GM23338 (cell line): ENCODE data around the gene IDS. TPM values are rescaled to one million over a fixed set of nuclear protein-coding genes. Genes with fewer than 3 reads are reported as not detected.
"Not testable (repeated sequence)": the region's sequence is repeated elsewhere in the genome, so short reads cannot be mapped to it uniquely, and the experiment has no call there.

Source experiments
- ATAC-seq: fragments of 200-7000 bp; cut with Tn5 transposase; 3 replicates; pipeline ENCODE4 v1.9.1; 2020
- DNase-seq: peaks from one replicate; pipeline ENCODE4 v3.0.0-alpha.2; 2015; ENCODE audit warnings: low spot score
- H2AFZ ChIP-seq: fragments of 200-600 bp; sonication (generic); 2 replicates; pipeline ENCODE4 v1.8.0; 2016; ENCODE audit warnings: antibody characterized with exemption, mild to moderate bottlenecking, moderate library complexity
- H3F3A ChIP-seq: fragments of 200-600 bp; sonication (generic); replicated peaks from 2 replicates; pipeline ENCODE4 v1.8.0; 2017; ENCODE audit warnings: antibody characterized with exemption, mixed run types, low read depth
- H3K27ac ChIP-seq: fragments of 200-600 bp; sonication (generic); 2 replicates; pipeline ENCODE4 v1.6.1; 2016; ENCODE audit warnings: low read depth
- H3K27me3 ChIP-seq: fragments of 200-600 bp; sonication (generic); 2 replicates; pipeline ENCODE4 v1.8.0; 2016; ENCODE audit warnings: mild to moderate bottlenecking, mixed run types, moderate library complexity; ENCODE audit not compliant: insufficient read depth
- H3K36me3 ChIP-seq: fragments of 200-600 bp; sonication (generic); 2 replicates; pipeline ENCODE4 v1.8.0; 2016; ENCODE audit warnings: mild to moderate bottlenecking; ENCODE audit not compliant: insufficient read depth
- H3K4me1 ChIP-seq: fragments of 200-600 bp; sonication (generic); 2 replicates; pipeline ENCODE4 v1.8.0; 2016; ENCODE audit warnings: mild to moderate bottlenecking, moderate library complexity; ENCODE audit not compliant: insufficient read depth
- H3K4me2 ChIP-seq: fragments of 200-600 bp; sonication (generic); 2 replicates; pipeline ENCODE4 v1.7.1; 2017; ENCODE audit warnings: mixed run types
- H3K4me3 ChIP-seq: fragments of 200-600 bp; sonication (generic); 2 replicates; pipeline ENCODE4 v1.6.1; 2016; ENCODE audit warnings: mixed run types
- H3K79me2 ChIP-seq: fragments of 200-600 bp; sonication (generic); replicated peaks from 2 replicates; pipeline ENCODE4 v1.8.0; 2017; ENCODE audit warnings: mild to moderate bottlenecking; ENCODE audit not compliant: insufficient read depth
- H3K9me2 ChIP-seq: fragments of 200-600 bp; sonication (generic); 2 replicates; pipeline ENCODE4 v1.8.0; 2017; ENCODE audit not compliant: insufficient read depth
- H4K20me1 ChIP-seq: fragments of 200-600 bp; sonication (generic); replicated peaks from 2 replicates; pipeline ENCODE4 v1.8.0; 2017; ENCODE audit warnings: mild to moderate bottlenecking; ENCODE audit not compliant: insufficient read depth
- H3K27ac Mint-ChIP-seq: 2 replicates; pipeline ENCODE4 v1.8.0; 2020; ENCODE audit warnings: inconsistent platforms, mild to moderate bottlenecking, moderate library complexity, mixed read lengths
- H3K27me3 Mint-ChIP-seq: 3 replicates; pipeline ENCODE4 v1.8.0; 2022; ENCODE audit warnings: low read depth, mild to moderate bottlenecking, moderate library complexity, mixed read lengths, inconsistent platforms; ENCODE audit not compliant: insufficient read depth, poor library complexity
- H3K36me3 Mint-ChIP-seq: 3 replicates; pipeline ENCODE4 v1.8.0; 2021; ENCODE audit warnings: low read depth, mild to moderate bottlenecking, inconsistent platforms, moderate library complexity, mixed read lengths
- H3K4me1 Mint-ChIP-seq: 3 replicates; pipeline ENCODE4 v1.8.0; 2020; ENCODE audit warnings: mild to moderate bottlenecking, inconsistent platforms, mixed read lengths
- H3K4me3 Mint-ChIP-seq: 3 replicates; pipeline ENCODE4 v1.8.0; 2021; ENCODE audit warnings: moderate library complexity, mild to moderate bottlenecking, inconsistent platforms, mixed read lengths
- H3K9me3 Mint-ChIP-seq: 3 replicates; pipeline ENCODE4 v1.8.0; 2020; ENCODE audit warnings: moderate library complexity, mild to moderate bottlenecking, inconsistent platforms, mixed read lengths
- JUNB ChIP-seq: IDR thresholded peaks from one replicate; pipeline ENCODE4 v1.6.1; 2016; ENCODE audit warnings: antibody characterized with exemption; ENCODE audit not compliant: unreplicated experiment
- polyA plus RNA-seq: library from polyadenylated mRNA; unstranded; fragments of >200 nt; fragmentation: Nextera tagmentation; extraction: Ambion mirVana; gene quantifications from 2 replicates; pipeline ENCODE4 v1.2.1, GENCODE V29; 2016
- total RNA-seq: library from RNA; depleted of rRNA; stranded (reverse); fragments of >200 nt; shearing (Covaris generic); gene quantifications from 2 replicates; pipeline ENCODE4 v1.2.3, GENCODE V29; 2014
- TF ChIP-seq, protein P1 (sequence below): fragments of 250-450 bp; sonication (Bioruptor Pico); IDR thresholded peaks from 2 replicates; pipeline ENCODE4 v1.5.0; 2020; ENCODE audit warnings: mild to moderate bottlenecking, moderate library complexity

Gene IDS
- total and polyA plus RNA-seq, 2 experiments from 2014 or later = 8.2 to 12.3 TPM

DNA sequence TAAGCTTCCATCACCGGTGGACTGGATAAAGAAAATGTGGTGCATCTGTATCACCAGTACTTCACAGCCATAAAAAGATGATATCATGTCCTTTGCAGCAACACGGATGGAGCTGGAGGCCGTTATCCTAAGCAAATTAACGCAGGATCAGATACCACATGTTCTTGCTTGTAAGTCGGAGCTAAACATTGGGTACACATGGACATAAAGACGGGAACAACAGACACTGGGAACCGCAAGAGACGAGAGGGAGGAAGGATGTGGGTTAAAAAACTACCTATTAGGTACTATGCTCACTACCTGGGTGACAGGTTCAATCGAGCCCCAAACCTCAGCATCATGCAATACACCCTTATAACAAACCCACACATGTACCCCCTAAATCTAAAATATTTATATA lies 16.3 kb upstream of the IDS start:
- H3K4me1 Mint-ChIP-seq = peaks cover 12% of the 10 kb centered on the region; the same call in 2 of the 3 replicates
- peaks cover 4% of the 10 kb centered on the region for H3K27me3 Mint-ChIP-seq
- Histone ChIP-seq H3K79me2 (no peaks in the 10 kb centered on the region), H3F3A (no peaks in the 10 kb centered on the region), H3K27me3 (no peaks in the 10 kb centered on the region), H3K4me3 (no peak overlapping the region), H2AFZ (no peak overlapping the region), H3K27ac (no peak overlapping the region), H3K4me2 (no peak overlapping the region), H3K36me3 (no peaks in the 10 kb centered on the region), H3K9me2 (no peaks in the 10 kb centered on the region), H3K4me1 (no peaks in the 10 kb centered on the region), H4K20me1 (no peaks in the 10 kb centered on the region)
- H3K36me3 Mint-ChIP-seq = no peaks in the 10 kb centered on the region
- no peaks in the 10 kb centered on the region for H3K9me3 Mint-ChIP-seq
- ATAC-seq (no peak), DNase-seq (no peak)
- TF ChIP-seq, protein P1, sequence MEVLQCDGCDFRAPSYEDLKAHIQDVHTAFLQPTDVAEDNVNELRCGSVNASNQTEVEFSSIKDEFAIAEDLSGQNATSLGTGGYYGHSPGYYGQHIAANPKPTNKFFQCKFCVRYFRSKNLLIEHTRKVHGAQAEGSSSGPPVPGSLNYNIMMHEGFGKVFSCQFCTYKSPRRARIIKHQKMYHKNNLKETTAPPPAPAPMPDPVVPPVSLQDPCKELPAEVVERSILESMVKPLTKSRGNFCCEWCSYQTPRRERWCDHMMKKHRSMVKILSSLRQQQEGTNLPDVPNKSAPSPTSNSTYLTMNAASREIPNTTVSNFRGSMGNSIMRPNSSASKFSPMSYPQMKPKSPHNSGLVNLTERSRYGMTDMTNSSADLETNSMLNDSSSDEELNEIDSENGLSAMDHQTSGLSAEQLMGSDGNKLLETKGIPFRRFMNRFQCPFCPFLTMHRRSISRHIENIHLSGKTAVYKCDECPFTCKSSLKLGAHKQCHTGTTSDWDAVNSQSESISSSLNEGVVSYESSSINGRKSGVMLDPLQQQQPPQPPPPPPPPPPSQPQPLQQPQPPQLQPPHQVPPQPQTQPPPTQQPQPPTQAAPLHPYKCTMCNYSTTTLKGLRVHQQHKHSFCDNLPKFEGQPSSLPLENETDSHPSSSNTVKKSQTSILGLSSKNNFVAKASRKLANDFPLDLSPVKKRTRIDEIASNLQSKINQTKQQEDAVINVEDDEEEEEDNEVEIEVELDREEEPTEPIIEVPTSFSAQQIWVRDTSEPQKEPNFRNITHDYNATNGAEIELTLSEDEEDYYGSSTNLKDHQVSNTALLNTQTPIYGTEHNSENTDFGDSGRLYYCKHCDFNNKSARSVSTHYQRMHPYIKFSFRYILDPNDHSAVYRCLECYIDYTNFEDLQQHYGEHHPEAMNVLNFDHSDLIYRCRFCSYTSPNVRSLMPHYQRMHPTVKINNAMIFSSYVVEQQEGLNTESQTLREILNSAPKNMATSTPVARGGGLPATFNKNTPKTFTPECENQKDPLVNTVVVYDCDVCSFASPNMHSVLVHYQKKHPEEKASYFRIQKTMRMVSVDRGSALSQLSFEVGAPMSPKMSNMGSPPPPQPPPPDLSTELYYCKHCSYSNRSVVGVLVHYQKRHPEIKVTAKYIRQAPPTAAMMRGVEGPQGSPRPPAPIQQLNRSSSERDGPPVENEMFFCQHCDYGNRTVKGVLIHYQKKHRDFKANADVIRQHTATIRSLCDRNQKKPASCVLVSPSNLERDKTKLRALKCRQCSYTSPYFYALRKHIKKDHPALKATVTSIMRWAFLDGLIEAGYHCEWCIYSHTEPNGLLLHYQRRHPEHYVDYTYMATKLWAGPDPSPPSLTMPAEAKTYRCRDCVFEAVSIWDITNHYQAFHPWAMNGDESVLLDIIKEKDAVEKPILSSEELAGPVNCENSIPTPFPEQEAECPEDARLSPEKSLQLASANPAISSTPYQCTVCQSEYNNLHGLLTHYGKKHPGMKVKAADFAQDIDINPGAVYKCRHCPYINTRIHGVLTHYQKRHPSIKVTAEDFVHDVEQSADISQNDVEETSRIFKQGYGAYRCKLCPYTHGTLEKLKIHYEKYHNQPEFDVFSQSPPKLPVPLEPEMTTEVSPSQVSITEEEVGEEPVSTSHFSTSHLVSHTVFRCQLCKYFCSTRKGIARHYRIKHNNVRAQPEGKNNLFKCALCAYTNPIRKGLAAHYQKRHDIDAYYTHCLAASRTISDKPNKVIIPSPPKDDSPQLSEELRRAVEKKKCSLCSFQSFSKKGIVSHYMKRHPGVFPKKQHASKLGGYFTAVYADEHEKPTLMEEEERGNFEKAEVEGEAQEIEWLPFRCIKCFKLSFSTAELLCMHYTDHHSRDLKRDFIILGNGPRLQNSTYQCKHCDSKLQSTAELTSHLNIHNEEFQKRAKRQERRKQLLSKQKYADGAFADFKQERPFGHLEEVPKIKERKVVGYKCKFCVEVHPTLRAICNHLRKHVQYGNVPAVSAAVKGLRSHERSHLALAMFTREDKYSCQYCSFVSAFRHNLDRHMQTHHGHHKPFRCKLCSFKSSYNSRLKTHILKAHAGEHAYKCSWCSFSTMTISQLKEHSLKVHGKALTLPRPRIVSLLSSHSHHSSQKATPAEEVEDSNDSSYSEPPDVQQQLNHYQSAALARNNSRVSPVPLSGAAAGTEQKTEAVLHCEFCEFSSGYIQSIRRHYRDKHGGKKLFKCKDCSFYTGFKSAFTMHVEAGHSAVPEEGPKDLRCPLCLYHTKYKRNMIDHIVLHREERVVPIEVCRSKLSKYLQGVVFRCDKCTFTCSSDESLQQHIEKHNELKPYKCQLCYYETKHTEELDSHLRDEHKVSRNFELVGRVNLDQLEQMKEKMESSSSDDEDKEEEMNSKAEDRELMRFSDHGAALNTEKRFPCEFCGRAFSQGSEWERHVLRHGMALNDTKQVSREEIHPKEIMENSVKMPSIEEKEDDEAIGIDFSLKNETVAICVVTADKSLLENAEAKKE (CRISPR knock-in tag) = no peak
- TF ChIP-seq JUNB = no peak
- H3K27ac Mint-ChIP-seq = no peak overlapping the region
- no peak overlapping the region for H3K4me3 Mint-ChIP-seq

DNA sequence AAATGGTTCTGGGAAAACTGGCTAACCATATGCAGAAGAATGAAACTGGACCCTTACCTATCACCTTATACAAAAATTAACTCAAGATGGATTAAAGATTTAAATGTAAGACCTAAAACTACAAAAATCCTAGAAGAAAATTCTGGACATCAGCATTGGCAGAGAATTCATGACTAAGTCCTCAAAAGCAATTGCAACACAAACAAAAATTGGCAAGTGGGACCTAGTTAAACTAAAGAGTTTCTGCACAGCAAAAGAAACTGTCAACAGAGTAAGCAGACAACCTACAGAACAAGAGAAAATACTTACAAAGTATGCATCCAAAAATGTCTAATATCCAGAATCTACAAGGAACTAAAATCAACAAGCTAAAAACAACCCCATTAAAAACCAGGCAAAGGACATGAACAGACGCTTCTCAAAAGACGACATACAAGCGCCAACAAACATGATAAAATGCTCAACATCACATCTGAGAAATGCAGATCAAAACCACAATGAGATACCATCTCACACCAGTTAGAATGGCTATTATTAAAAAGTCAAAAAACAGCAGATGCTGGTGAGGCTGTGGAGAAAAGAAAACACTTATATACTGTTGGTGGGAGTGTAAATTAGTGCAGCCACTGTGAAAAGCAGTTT lies 15.7 kb upstream of the IDS start:
- not testable (repeated sequence) for H3K27ac ChIP-seq, H3K36me3 Mint-ChIP-seq, H3K4me3 Mint-ChIP-seq, DNase-seq, H2AFZ ChIP-seq, H3F3A ChIP-seq, H3K4me1 ChIP-seq, H3K27ac Mint-ChIP-seq, H3K27me3 ChIP-seq, H4K20me1 ChIP-seq, H3K27me3 Mint-ChIP-seq, H3K36me3 ChIP-seq, H3K9me3 Mint-ChIP-seq, H3K4me2 ChIP-seq, H3K79me2 ChIP-seq, H3K9me2 ChIP-seq, ATAC-seq, H3K4me3 ChIP-seq
- peaks cover 12% of the 10 kb centered on the region; the same call in 2 of the 3 replicates for H3K4me1 Mint-ChIP-seq
